Measurements from ENCODE around the gene PDZK1. TPM values are rescaled to one million over a fixed set of nuclear protein-coding genes. Genes with fewer than 3 reads are reported as not detected.
"Not testable (repeated sequence)": the region's sequence is repeated elsewhere in the genome, so short reads cannot be mapped to it uniquely, and the experiment has no call there.

The PDZK1 gene
- total and polyA plus RNA-seq, 7 experiments from 2014 or later: 0.09 to 0.53 (median 0.17) TPM; not detected in 4

- DNase-seq; H3K27ac ChIP-seq (ENCODE audit: low read depth, low read length); ATAC-seq; H3K9me3 ChIP-seq (ENCODE audit: control insufficient read depth in 2 of 3, low read length in 3 of 3); POLR2A ChIA-PET; H3K4me3 Mint-ChIP-seq; H3K4me1 ChIP-seq (ENCODE audit: control insufficient read depth in 2 of 2, insufficient read depth in 2 of 2, low read length in 2 of 2); intact Hi-C loops (cut with micrococcal nuclease); H3K27ac Mint-ChIP-seq; H3K27me3 Mint-ChIP-seq; H3K36me3 ChIP-seq (ENCODE audit: control insufficient read depth in 2 of 3, insufficient read depth in 3 of 3, low read length in 3 of 3); H3K4me1 Mint-ChIP-seq; H3K27me3 ChIP-seq (ENCODE audit: control insufficient read depth in 2 of 2, insufficient read depth in 2 of 2, low read length in 2 of 2); H3K4me3 ChIP-seq (ENCODE audit: low read length); H3K9me3 Mint-ChIP-seq; CTCF ChIA-PET: not testable (repeated sequence)
- H3K36me3 Mint-ChIP-seq: peaks cover 0 to 14% (median 7%) of the 10 kb centered on the region in 5 donors
Measured at GRCh38 chr1:145662502-145662901, 44.7 kb downstream of the PDZK1 start.

GRCh38 chr1:145656245-145656943, 50.8 kb downstream of the PDZK1 start:
- H3K4me1 ChIP-seq (ENCODE audit: control insufficient read depth in 2 of 2, insufficient read depth in 2 of 2, low read length in 2 of 2); H3K9me3 ChIP-seq (ENCODE audit: control insufficient read depth in 2 of 3, low read length in 3 of 3); H3K4me1 Mint-ChIP-seq; H3K4me3 Mint-ChIP-seq; ATAC-seq; H3K4me3 ChIP-seq (ENCODE audit: low read length); H3K36me3 ChIP-seq (ENCODE audit: control insufficient read depth in 2 of 3, insufficient read depth in 3 of 3, low read length in 3 of 3); POLR2A ChIA-PET; DNase-seq; intact Hi-C loops (cut with micrococcal nuclease); H3K27me3 ChIP-seq (ENCODE audit: control insufficient read depth in 2 of 2, insufficient read depth in 2 of 2, low read length in 2 of 2); H3K9me3 Mint-ChIP-seq; H3K27ac ChIP-seq (ENCODE audit: low read depth, low read length); H3K27me3 Mint-ChIP-seq; CTCF ChIA-PET; H3K27ac Mint-ChIP-seq: not testable (repeated sequence)
- H3K36me3 Mint-ChIP-seq: peaks cover 0 to 19% (median 12%) of the 10 kb centered on the region in 5 donors

GRCh38 chr1:145643990-145644389, 63.2 kb downstream of the PDZK1 start:
- H3K27ac Mint-ChIP-seq; H3K27ac ChIP-seq (ENCODE audit: low read depth, low read length); H3K27me3 Mint-ChIP-seq; H3K4me1 ChIP-seq (ENCODE audit: control insufficient read depth in 2 of 2, insufficient read depth in 2 of 2, low read length in 2 of 2); DNase-seq; H3K36me3 ChIP-seq (ENCODE audit: control insufficient read depth in 2 of 3, insufficient read depth in 3 of 3, low read length in 3 of 3); H3K27me3 ChIP-seq (ENCODE audit: control insufficient read depth in 2 of 2, insufficient read depth in 2 of 2, low read length in 2 of 2); CTCF ChIA-PET; ATAC-seq; intact Hi-C loops (cut with micrococcal nuclease); H3K36me3 Mint-ChIP-seq; H3K9me3 ChIP-seq (ENCODE audit: control insufficient read depth in 2 of 3, low read length in 3 of 3); H3K9me3 Mint-ChIP-seq; H3K4me3 Mint-ChIP-seq; H3K4me1 Mint-ChIP-seq; POLR2A ChIA-PET; H3K4me3 ChIP-seq (ENCODE audit: low read length): not testable (repeated sequence)

- H3K4me3 ChIP-seq (ENCODE audit: low read length); DNase-seq; H3K27ac ChIP-seq (ENCODE audit: low read depth, low read length); H3K27me3 ChIP-seq (ENCODE audit: control insufficient read depth in 2 of 2, insufficient read depth in 2 of 2, low read length in 2 of 2); ATAC-seq; H3K4me1 Mint-ChIP-seq; H3K27me3 Mint-ChIP-seq; H3K4me3 Mint-ChIP-seq; CTCF ChIA-PET; H3K9me3 Mint-ChIP-seq; intact Hi-C loops (cut with micrococcal nuclease); POLR2A ChIA-PET; H3K27ac Mint-ChIP-seq; H3K4me1 ChIP-seq (ENCODE audit: control insufficient read depth in 2 of 2, insufficient read depth in 2 of 2, low read length in 2 of 2); H3K9me3 ChIP-seq (ENCODE audit: control insufficient read depth in 2 of 3, low read length in 3 of 3); H3K36me3 ChIP-seq (ENCODE audit: control insufficient read depth in 2 of 3, insufficient read depth in 3 of 3, low read length in 3 of 3); H3K36me3 Mint-ChIP-seq: not testable (repeated sequence)
Measured at GRCh38 chr1:145641886-145642285, 65.3 kb downstream of the PDZK1 start.

GRCh38 chr1:145636237-145636636, 70.9 kb downstream of the PDZK1 start:
- POLR2A ChIA-PET; H3K27me3 Mint-ChIP-seq; H3K9me3 ChIP-seq (ENCODE audit: control insufficient read depth in 2 of 3, low read length in 3 of 3); H3K27me3 ChIP-seq (ENCODE audit: control insufficient read depth in 2 of 2, insufficient read depth in 2 of 2, low read length in 2 of 2); H3K27ac Mint-ChIP-seq; H3K4me3 Mint-ChIP-seq; H3K4me1 ChIP-seq (ENCODE audit: control insufficient read depth in 2 of 2, insufficient read depth in 2 of 2, low read length in 2 of 2); H3K36me3 ChIP-seq (ENCODE audit: control insufficient read depth in 2 of 3, insufficient read depth in 3 of 3, low read length in 3 of 3); H3K36me3 Mint-ChIP-seq; ATAC-seq; intact Hi-C loops (cut with micrococcal nuclease); DNase-seq; CTCF ChIA-PET; H3K4me3 ChIP-seq (ENCODE audit: low read length); H3K27ac ChIP-seq (ENCODE audit: low read depth, low read length); H3K9me3 Mint-ChIP-seq; H3K4me1 Mint-ChIP-seq: not testable (repeated sequence)

- H3K4me3 Mint-ChIP-seq; H3K36me3 Mint-ChIP-seq; H3K4me3 ChIP-seq (ENCODE audit: low read length); H3K9me3 Mint-ChIP-seq; H3K27ac ChIP-seq (ENCODE audit: low read depth, low read length); ATAC-seq; H3K27me3 ChIP-seq (ENCODE audit: control insufficient read depth in 2 of 2, insufficient read depth in 2 of 2, low read length in 2 of 2); H3K27ac Mint-ChIP-seq; H3K4me1 Mint-ChIP-seq; H3K27me3 Mint-ChIP-seq; DNase-seq; intact Hi-C loops (cut with micrococcal nuclease); CTCF ChIA-PET; H3K36me3 ChIP-seq (ENCODE audit: control insufficient read depth in 2 of 3, insufficient read depth in 3 of 3, low read length in 3 of 3); H3K4me1 ChIP-seq (ENCODE audit: control insufficient read depth in 2 of 2, insufficient read depth in 2 of 2, low read length in 2 of 2); POLR2A ChIA-PET; H3K9me3 ChIP-seq (ENCODE audit: control insufficient read depth in 2 of 3, low read length in 3 of 3): not testable (repeated sequence)
Measured at GRCh38 chr1:145622177-145622576, 85.0 kb downstream of the PDZK1 start.

Data from naive thymus-derived CD4-positive, alpha-beta T cell (primary cell).